HG02884 (cell line): ENCODE measurements around the gene SENP1.

Experiments used
- ATAC-seq: cut with Tn5 transposase; IDR thresholded peaks from one replicate; pipeline ENCODE4 v1.9.1; 2021; ENCODE audit warnings: mild to moderate bottlenecking, moderate library complexity; ENCODE audit not compliant: unreplicated experiment

SENP1 gene

DNA sequence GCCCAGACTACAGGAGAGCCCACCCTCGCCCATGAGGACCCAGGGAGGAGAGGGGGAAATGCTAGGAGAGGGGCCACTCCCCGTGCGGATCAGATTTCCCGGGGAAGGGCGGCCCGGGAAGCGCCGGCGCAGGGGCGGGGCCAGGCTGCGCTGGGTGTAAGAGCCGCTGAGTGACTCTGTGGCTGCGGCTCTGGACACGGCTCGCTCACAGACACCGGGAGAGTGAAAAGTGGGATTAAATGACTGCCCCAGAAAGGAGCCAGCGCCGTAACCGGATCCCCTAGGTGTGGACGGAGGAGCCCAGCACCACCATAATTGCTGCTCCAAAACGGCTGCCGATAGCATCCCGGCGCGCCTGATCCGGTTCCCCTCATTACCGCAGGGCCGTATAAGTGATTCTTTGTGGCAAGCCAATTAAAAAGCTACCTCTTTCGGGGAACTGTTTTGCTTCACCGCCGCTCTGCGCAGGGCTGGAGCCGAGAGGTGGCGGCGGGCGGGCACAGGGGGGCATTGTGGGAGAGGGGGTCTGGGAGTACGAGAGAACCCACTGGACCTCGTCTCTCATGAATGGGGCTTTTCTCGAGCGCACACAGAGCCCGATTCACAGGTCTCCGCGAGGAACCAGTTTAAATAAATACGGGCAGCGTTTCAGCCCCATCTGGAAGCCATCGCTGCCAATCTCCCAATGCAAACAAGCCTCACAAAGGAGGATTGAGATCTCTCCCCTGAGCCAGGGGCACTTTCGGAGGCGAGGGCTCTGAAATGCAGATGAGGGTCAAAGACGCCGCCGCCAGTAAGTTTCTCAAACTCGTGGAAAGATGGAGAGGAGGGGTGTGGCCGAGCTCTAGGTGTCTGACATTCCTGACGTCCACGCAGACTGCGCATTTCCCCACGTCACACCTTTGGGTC lies 104.1 kb downstream of the SENP1 start:
- ATAC-seq, result no peak

DNA sequence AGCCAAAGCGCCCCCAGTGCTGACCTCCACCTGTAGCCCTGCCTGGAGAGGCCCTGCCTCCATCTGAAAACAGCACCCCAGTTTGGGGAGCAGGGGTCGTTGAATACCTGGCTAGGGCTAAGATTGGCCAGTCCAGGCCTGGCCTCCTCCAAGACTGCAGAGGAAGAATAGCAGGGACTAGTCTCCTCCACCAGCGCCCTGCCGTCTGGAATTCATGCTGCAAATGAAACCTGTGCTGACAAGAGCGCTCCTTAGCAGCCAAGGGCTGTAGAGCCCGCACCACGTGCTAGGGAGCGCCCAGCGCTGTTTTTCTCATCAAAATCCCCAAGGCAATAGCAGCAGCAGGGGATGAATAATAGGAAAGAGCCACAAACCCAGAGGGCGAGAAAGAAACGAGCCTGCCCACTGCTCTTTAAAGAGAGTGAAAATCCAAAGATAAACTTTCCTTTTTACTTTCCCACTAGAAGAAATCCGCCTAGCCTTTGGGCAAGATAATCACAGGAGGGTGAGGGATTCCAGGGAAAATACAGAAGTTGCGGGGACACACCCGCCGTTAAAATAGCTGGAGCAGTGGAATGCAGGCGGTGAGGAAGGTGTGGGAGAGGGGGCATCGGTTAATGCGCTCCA lies 104.9 kb downstream of the SENP1 start:
- ATAC-seq, result no peak

DNA sequence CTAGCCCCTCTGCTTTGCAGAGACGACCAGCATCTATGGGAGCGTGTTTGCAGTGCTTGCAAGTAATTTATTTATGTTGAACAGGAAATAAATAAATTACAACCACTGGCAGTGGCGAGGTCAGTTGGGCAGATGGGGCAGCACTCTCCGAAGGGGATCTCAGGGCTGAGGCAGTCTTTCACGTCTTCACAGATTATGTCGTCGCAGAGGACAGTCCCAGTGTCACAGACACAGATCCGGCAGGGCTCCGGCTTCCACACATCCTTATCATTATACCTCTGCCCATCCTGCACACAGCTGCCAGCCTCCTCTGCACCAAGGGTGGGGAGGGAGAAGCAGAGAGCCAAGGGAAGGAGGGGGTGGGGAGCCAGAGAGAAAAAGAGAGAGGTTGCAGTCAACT lies 106.1 kb downstream of the SENP1 start:
- ATAC-seq, result no peak

DNA sequence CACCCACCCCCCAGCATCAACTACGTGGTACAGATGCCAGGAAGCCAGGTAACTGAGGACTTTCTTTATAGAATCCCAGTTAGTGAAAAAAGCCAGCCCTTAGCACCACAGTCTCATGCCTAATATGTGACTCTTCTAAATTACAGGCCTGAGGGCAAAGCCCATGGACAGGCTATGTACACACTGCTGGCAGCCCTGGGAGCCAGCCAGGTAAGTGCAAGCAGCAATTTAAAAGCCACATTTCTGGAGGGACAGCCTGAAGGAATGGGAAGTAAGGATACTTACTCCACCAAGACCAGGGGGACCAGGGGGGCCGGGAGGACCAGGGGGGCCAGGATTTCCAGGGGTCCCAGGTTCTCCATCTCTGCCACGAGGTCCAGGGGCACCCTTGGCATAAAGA lies 108.6 kb downstream of the SENP1 start:
- ATAC-seq, result no peak

DNA sequence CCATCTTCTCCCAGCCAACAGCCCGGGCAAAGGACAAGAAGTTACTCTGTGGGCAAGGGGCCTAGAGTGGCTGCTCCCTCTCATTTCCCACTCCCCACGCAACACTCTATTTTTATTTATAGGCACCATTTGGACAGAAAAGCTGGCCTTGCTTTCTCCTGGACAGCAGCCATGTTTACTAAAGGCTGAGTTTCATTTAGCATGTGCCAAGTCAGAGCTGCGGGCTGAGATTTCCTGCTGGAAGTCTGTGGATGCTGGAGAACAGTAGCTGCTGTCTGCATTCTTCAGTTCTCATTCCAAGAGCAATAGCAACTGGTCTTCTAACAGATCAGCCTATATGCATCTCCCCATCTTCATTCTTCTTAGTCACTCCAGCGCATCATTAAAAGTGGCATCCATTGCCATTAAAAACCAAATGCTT lies 109.9 kb downstream of the SENP1 start:
- no peak for ATAC-seq

DNA sequence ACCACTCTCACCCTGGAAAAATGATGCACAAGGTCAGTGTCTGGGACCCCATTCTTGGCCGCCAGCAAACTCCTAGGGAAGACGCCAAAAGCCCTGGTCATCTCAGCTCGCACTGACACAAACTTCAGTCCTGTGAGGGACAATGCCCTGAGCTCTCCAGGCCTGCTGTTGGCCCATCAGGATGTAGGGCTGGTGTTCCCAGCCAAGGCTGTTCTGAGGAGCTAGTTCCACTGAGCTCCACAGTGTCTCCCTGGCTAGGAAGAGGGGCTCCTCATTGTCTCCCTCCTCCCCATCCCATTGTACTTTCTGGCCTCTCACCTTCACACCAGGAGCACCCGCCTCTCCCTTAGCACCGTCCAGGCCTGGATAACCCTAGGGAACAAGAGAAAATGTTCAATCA lies 112.4 kb downstream of the SENP1 start:
- no peak for ATAC-seq
